ENCODE data around the gene TMEM151A. TPM values are rescaled to one million over a fixed set of nuclear protein-coding genes. Genes with fewer than 3 reads are reported as not detected.

TMEM151A gene
- total and polyA plus RNA-seq, 2 donors (not counting 1 experiment from before 2014, with no cell fraction given) = under 0.01 TPM; not detected in 1

DNA sequence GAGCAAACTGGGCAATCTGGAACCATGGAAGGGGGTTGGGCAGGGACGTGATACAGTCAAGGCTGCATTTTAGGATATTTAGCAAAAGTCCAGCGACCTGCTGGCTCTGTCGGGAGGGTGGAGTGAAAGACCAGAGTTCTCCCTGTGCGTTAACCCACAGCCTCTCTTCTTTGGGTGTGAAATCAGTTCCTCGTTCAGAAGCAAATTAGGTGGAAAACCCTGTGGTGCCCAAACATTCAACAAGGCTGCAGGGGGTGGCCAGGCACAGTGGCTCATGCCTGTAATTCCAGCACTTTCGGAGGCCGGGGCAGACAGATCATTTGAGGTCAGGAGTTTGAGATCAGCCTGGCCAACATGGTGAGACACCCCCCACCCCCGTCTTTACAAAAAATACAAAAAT, 5.9 kb downstream of the TMEM151A start:
- Histone ChIP-seq H3K27me3 (ENCODE audit: control insufficient read depth, insufficient read depth, low read length) (peaks cover 21% of the 10 kb centered on the region), H3K4me3 (replicated peaks in 1 of 4; ENCODE audit: control extremely low read depth in 1 of 4, insufficient read depth in 1 of 4, low read depth in 3 of 4, low read length in 4 of 4) (no peak overlapping the region), H3K36me3 (ENCODE audit: control insufficient read depth, insufficient read depth, low read length) (no peaks in the 10 kb centered on the region), H3K4me1 (ENCODE audit: control insufficient read depth, extremely low read depth, insufficient read depth, low read length) (no peaks in the 10 kb centered on the region), H3K27ac (ENCODE audit: insufficient read depth, low read length) (no peak overlapping the region), H3K79me2 (ENCODE audit: control insufficient read depth, insufficient read depth, low read length) (no peaks in the 10 kb centered on the region), H2AFZ (ENCODE audit: low read length) (no peak overlapping the region), H3K4me2 (ENCODE audit: extremely low read depth, insufficient read depth, low read length) (no peak overlapping the region), H3K9me3 (ENCODE audit: control insufficient read depth, insufficient read depth, low read depth, low read length) (no peaks in the 10 kb centered on the region), H3K9ac (ENCODE audit: insufficient read depth, low read length) (no peak overlapping the region), H4K20me1 (ENCODE audit: control insufficient read depth, extremely low read depth, insufficient read depth, low read length) (no peaks in the 10 kb centered on the region)
- no peak for DNase-seq (ENCODE audit: low read depth in 2 of 2)
- no peak for TF ChIP-seq EZH2 (IDR thresholded peaks at IDR 0.05; ENCODE audit: low read length, missing control alignments)
- TF ChIP-seq, protein P1, sequence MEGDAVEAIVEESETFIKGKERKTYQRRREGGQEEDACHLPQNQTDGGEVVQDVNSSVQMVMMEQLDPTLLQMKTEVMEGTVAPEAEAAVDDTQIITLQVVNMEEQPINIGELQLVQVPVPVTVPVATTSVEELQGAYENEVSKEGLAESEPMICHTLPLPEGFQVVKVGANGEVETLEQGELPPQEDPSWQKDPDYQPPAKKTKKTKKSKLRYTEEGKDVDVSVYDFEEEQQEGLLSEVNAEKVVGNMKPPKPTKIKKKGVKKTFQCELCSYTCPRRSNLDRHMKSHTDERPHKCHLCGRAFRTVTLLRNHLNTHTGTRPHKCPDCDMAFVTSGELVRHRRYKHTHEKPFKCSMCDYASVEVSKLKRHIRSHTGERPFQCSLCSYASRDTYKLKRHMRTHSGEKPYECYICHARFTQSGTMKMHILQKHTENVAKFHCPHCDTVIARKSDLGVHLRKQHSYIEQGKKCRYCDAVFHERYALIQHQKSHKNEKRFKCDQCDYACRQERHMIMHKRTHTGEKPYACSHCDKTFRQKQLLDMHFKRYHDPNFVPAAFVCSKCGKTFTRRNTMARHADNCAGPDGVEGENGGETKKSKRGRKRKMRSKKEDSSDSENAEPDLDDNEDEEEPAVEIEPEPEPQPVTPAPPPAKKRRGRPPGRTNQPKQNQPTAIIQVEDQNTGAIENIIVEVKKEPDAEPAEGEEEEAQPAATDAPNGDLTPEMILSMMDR (conservative IDR thresholded peaks at IDR 0.05 in 1 of 2, IDR thresholded peaks at IDR 0.05 in 1 of 2; ENCODE audit: low read depth in 1 of 2, low read length in 2 of 2) = no peak

DNA sequence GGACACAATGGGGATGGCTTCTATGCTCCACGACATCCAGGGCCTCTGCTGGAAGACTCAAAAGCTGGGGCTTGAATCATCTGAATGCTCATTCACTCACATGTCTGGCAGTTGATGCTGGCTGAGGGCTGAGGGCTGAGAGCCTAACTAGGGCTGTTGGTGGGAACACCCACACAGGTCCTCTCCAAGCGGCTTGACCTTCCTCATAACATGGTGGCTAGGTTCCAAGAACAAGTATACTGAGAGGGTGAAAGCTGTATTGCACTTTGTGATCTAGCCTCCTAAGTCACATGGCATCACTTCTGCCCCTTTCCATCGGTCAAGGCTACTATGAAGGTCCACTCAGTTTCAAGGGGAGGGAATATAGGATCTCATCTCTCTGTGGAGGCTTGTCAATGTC, 7.5 kb downstream of the TMEM151A start:
- H3K27ac ChIP-seq (ENCODE audit: insufficient read depth, low read length) = no peak overlapping the region
- no peak overlapping the region for H2AFZ ChIP-seq (ENCODE audit: low read length)
- DNase-seq (ENCODE audit: low read depth in 2 of 2) = no peak
- H3K4me2 ChIP-seq (ENCODE audit: extremely low read depth, insufficient read depth, low read length) = no peak overlapping the region
- H3K4me1 ChIP-seq (ENCODE audit: control insufficient read depth, extremely low read depth, insufficient read depth, low read length) = no peaks in the 10 kb centered on the region
- no peaks in the 10 kb centered on the region for H4K20me1 ChIP-seq (ENCODE audit: control insufficient read depth, extremely low read depth, insufficient read depth, low read length)
- no peaks in the 10 kb centered on the region for H3K9me3 ChIP-seq (ENCODE audit: control insufficient read depth, insufficient read depth, low read depth, low read length)
- peaks cover 13% of the 10 kb centered on the region for H3K27me3 ChIP-seq (ENCODE audit: control insufficient read depth, insufficient read depth, low read length)
- no peak overlapping the region for H3K4me3 ChIP-seq (replicated peaks in 1 of 4; ENCODE audit: control extremely low read depth in 1 of 4, insufficient read depth in 1 of 4, low read depth in 3 of 4, low read length in 4 of 4)
- no peaks in the 10 kb centered on the region for H3K36me3 ChIP-seq (ENCODE audit: control insufficient read depth, insufficient read depth, low read length)
- H3K79me2 ChIP-seq (ENCODE audit: control insufficient read depth, insufficient read depth, low read length) = no peaks in the 10 kb centered on the region
- H3K9ac ChIP-seq (ENCODE audit: insufficient read depth, low read length) = no peak overlapping the region
- TF ChIP-seq, protein P1 (conservative IDR thresholded peaks at IDR 0.05 in 1 of 2, IDR thresholded peaks at IDR 0.05 in 1 of 2; ENCODE audit: low read depth in 1 of 2, low read length in 2 of 2) = no peak
- TF ChIP-seq EZH2 (IDR thresholded peaks at IDR 0.05; ENCODE audit: low read length, missing control alignments) = no peak

DNA sequence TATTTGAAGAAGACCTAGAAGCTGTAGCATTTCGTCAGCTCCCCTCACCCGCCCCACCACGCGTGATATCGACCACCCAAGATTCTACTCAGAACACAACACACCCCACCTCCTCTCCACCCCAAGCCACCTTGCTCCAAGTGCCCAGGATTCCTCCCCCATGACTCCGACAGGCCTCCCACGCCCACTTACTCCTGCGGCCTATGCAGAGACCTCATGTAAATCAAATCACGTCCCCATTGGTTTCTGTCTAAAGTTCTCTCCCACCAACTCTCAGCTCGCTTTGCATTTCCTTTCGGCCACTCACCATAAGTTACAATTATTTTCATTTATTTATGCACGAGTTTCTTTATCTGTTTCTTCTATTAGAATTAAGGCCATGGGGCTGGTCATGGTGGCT, 11.0 kb downstream of the TMEM151A start:
- Histone ChIP-seq H4K20me1 (ENCODE audit: control insufficient read depth, extremely low read depth, insufficient read depth, low read length) (no peaks in the 10 kb centered on the region), H3K4me3 (replicated peaks in 1 of 4; ENCODE audit: control extremely low read depth in 1 of 4, insufficient read depth in 1 of 4, low read depth in 3 of 4, low read length in 4 of 4) (no peak overlapping the region), H3K36me3 (ENCODE audit: control insufficient read depth, insufficient read depth, low read length) (no peaks in the 10 kb centered on the region), H3K4me2 (ENCODE audit: extremely low read depth, insufficient read depth, low read length) (no peak overlapping the region), H3K4me1 (ENCODE audit: control insufficient read depth, extremely low read depth, insufficient read depth, low read length) (no peaks in the 10 kb centered on the region), H3K79me2 (ENCODE audit: control insufficient read depth, insufficient read depth, low read length) (no peaks in the 10 kb centered on the region), H3K9me3 (ENCODE audit: control insufficient read depth, insufficient read depth, low read depth, low read length) (no peaks in the 10 kb centered on the region), H3K27ac (ENCODE audit: insufficient read depth, low read length) (no peak overlapping the region), H2AFZ (ENCODE audit: low read length) (no peak overlapping the region), H3K9ac (ENCODE audit: insufficient read depth, low read length) (no peak overlapping the region), H3K27me3 (ENCODE audit: control insufficient read depth, insufficient read depth, low read length) (peaks cover 11% of the 10 kb centered on the region)
- DNase-seq (ENCODE audit: low read depth in 2 of 2) = no peak
- TF ChIP-seq, protein P1 (conservative IDR thresholded peaks at IDR 0.05 in 1 of 2, IDR thresholded peaks at IDR 0.05 in 1 of 2; ENCODE audit: low read depth in 1 of 2, low read length in 2 of 2) = no peak
- TF ChIP-seq EZH2 (IDR thresholded peaks at IDR 0.05; ENCODE audit: low read length, missing control alignments) = no peak

Measured in fibroblast of lung (primary cell).